Heart right ventricle (tissue), 16 donors: ENCODE data around the gene FGG. TPM values are rescaled to one million over a fixed set of nuclear protein-coding genes. Genes with fewer than 3 reads are reported as not detected.
"Not testable (repeated sequence)": the region's sequence is repeated elsewhere in the genome, so short reads cannot be mapped to it uniquely, and the experiment has no call there.

Experiments
- ATAC-seq, 8 donors: fragments of 200-7000 bp; cut with Tn5 transposase; one replicate each; pipeline ENCODE4 v1.9.1; 2020; ENCODE audit warnings: mild to moderate bottlenecking in 8 of 8, moderate library complexity in 8 of 8, moderate number of reproducible peaks in 1 of 8
- DNase-seq, 2 donors: peaks; one replicate each; pipeline ENCODE4 v3.0.0-alpha.2; 2020
- H3K27ac ChIP-seq, 10 donors: fragments of 200-600 bp; sonication (generic) in 2 of 10; one replicate each; pipeline versions ENCODE4 v1.5.0 to v1.8.0; 2020 to 2022; ENCODE audit warnings: mild to moderate bottlenecking in 3 of 10
- H3K27me3 ChIP-seq, 7 donors: fragments of 200-600 bp; one replicate each; pipeline ENCODE4 v1.8.0; 2021 to 2022; ENCODE audit warnings: mild to moderate bottlenecking in 2 of 7
- H3K36me3 ChIP-seq, 9 donors: fragments of 200-600 bp; sonication (generic) in 1 of 9; one replicate each; pipeline versions ENCODE4 v1.5.0 to v1.8.0; 2020 to 2022; ENCODE audit warnings: mild to moderate bottlenecking in 2 of 9
- H3K4me1 ChIP-seq, 9 donors: fragments of 200-600 bp; sonication (generic) in 1 of 9; one replicate each; pipeline versions ENCODE4 v1.5.0 to v1.8.0; 2020 to 2022; ENCODE audit warnings: mild to moderate bottlenecking in 4 of 9
- H3K4me3 ChIP-seq, 10 donors: fragments of 200-600 bp; sonication (generic) in 2 of 10; one replicate each; pipeline versions ENCODE4 v1.5.0 to v1.8.0; 2020 to 2022; ENCODE audit warnings: mild to moderate bottlenecking in 7 of 10, moderate library complexity in 2 of 10
- H3K9me3 ChIP-seq, 11 donors: fragments of 200-600 bp in 10 of 11; sonication (generic) in 2 of 11; one replicate each; pipeline versions ENCODE4 v1.5.0 to v1.8.0; 2013 to 2022; ENCODE audit warnings: mild to moderate bottlenecking in 2 of 11, control low read depth in 1 of 11, moderate library complexity in 1 of 11
- WGBS, 2 donors: extraction: QIAGEN DNeasy Blood & Tissue Kit; methylation state at CpG; one replicate each; pipeline ENCODE4 v1.1.7; 2013; ENCODE audit warnings: inconsistent platforms in 1 of 2; 5-methylcytosine and 5-hydroxymethylcytosine counted together
- intact Hi-C, 10 donors: fragments of 100-400 bp; cut with DNase I; formaldehyde crosslinking; loops; one replicate each; pipeline versions ENCODE4 v1.11.1 to v1.14.2; 2022
- polyA plus RNA-seq, 2 donors: library from polyadenylated mRNA; stranded (reverse); fragments of 200-250 nt; gene quantifications; one replicate each; pipeline ENCODE4 v1.2.3, GENCODE V29; 2013
- total RNA-seq, 10 donors: library from RNA; stranded (reverse); fragmentation: NEBNext Ultra II Directional in 3 of 10; extraction: Animal tissue kit (Norgen Biotek cat#: 25700) in 3 of 10; gene quantifications; one replicate each; pipeline versions ENCODE4 v1.2.1 to v1.2.4, GENCODE V29; 2021 to 2023
- TF ChIP-seq, protein P1 (sequence below), 9 donors: fragments of 200-600 bp; sonication (generic) in 2 of 9; IDR thresholded peaks; one replicate each; pipeline versions ENCODE4 v1.5.0 to v1.8.0; 2021 to 2022; ENCODE audit warnings: antibody characterized with exemption in 9 of 9, mild to moderate bottlenecking in 5 of 9, moderate library complexity in 1 of 9
- donor health status: Arrhythmogenic right ventricular cardiomyopathy.
- donor health status: ischemic (EF 13 %, LVEDD 7.1; RV severe dilation, severe dysfunction).
- donor health status: healthy with polysubstance abuse.
- donor health status: DM: no; HTN: yes; CAD: no.
- donor health status: DM: no; HTN: no; CAD: no.
- donor health status: ischemic (EF 25% LVEDD 6.9; RV normal size, moderate dysfunction).
- donor health status: ischemic (EF 25% LVEDD 5.7; RV mildly dilated, moderate dysfunction).
- donor health status: healthy.
- donor health status: DM: yes; HTN: yes; CAD: no.
- donor health status: Ischemic cardiomyopathy.
- donor health status: ischemic (EF 35%, LVEDD 5.7; RV mildly dilated, moderate dysfunction).
- donor health status: nonischemic (EF 11% LVEDD 7.7; RV severe dilation, severe dysfunction).
- donor health status: DM: yes; HTN: yes; CAD: no.
- donor health status: PGD.
- donor health status: ischemic (EF 29% LVEDD 5.4; RV normal size, mild dysfunction).
- donor health status: nonischemic (EF 23%, LVEDD 6.1; RV moderate dilation, normal function).

Gene FGG
- total and polyA plus RNA-seq, 12 donors = 0.71 TPM; not detected in 11

GRCh38 chr4:154603033-154603943 lies 9.2 kb downstream of the FGG start:
- DNase-seq = no peak
- TF ChIP-seq, protein P1, sequence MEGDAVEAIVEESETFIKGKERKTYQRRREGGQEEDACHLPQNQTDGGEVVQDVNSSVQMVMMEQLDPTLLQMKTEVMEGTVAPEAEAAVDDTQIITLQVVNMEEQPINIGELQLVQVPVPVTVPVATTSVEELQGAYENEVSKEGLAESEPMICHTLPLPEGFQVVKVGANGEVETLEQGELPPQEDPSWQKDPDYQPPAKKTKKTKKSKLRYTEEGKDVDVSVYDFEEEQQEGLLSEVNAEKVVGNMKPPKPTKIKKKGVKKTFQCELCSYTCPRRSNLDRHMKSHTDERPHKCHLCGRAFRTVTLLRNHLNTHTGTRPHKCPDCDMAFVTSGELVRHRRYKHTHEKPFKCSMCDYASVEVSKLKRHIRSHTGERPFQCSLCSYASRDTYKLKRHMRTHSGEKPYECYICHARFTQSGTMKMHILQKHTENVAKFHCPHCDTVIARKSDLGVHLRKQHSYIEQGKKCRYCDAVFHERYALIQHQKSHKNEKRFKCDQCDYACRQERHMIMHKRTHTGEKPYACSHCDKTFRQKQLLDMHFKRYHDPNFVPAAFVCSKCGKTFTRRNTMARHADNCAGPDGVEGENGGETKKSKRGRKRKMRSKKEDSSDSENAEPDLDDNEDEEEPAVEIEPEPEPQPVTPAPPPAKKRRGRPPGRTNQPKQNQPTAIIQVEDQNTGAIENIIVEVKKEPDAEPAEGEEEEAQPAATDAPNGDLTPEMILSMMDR (IDR thresholded peaks at IDR 0.05) = no peak

GRCh38 chr4:154602404-154603020 lies 9.9 kb downstream of the FGG start:
- intact Hi-C loops = no loop called here
- ATAC-seq = no peak
- H3K4me1 ChIP-seq = no peaks in the 10 kb centered on the region
- H3K4me3 ChIP-seq = no peak overlapping the region
- WGBS, 2 donors = 64 to 67% methylated on average over 1 of the region's 1 CpG
- DNase-seq = no peak
- no peak overlapping the region for H3K27ac ChIP-seq
- no peaks in the 10 kb centered on the region for H3K36me3 ChIP-seq
- TF ChIP-seq, protein P1 (IDR thresholded peaks at IDR 0.05) = no peak
- no peaks in the 10 kb centered on the region for H3K9me3 ChIP-seq
- H3K27me3 ChIP-seq = peaks cover 0 to 23% (median 0%) of the 10 kb centered on the region in 7 donors

More at GRCh38 chr4:154603033-154603943, 9.2 kb downstream of the FGG start:
- Histone ChIP-seq H3K4me3 (no peak overlapping the region), H3K36me3 (no peaks in the 10 kb centered on the region), H3K27me3 (peaks cover 0 to 23% (median 0%) of the 10 kb centered on the region in 7 donors), H3K4me1 (no peaks in the 10 kb centered on the region), H3K9me3 (no peaks in the 10 kb centered on the region), H3K27ac (no peak overlapping the region)
- intact Hi-C loops = no loop called here
- no peak for ATAC-seq
- 83 to 85% methylated on average over 6 of the region's 6 CpGs for WGBS, 2 donors

- Histone ChIP-seq H3K27ac (no peak overlapping the region), H3K9me3 (no peaks in the 10 kb centered on the region), H3K4me3 (no peak overlapping the region), H3K4me1 (no peaks in the 10 kb centered on the region), H3K36me3 (no peaks in the 10 kb centered on the region), H3K27me3 (peaks cover 0 to 15% (median 0%) of the 10 kb centered on the region in 7 donors)
- TF ChIP-seq, protein P1 (IDR thresholded peaks at IDR 0.05) = no peak
- ATAC-seq = no peak
- intact Hi-C loops = no loop called here
- WGBS, 2 donors = 74 to 81% methylated on average over 7 of the region's 7 CpGs
- DNase-seq = no peak
Observed at GRCh38 chr4:154597798-154598774, 14.4 kb downstream of the FGG start.

DNA sequence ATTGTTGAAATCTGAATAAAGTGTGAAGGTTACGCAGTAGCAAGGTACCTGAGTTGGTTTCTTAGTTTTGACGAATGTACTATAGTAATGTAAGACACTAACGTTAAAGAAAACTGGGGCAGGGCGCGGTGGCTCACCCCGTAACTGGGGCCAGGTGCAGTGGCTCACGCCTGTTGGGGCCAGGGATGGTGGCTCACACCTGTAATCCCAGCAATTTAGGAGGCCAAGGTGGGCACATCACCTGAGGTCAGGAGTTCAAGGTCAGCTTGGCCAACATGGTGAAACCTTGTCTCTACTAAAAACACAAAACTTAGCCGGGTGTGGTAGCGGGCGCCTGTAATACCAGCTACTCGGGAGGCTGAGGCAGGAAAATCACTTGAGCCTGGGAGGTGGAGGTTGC lies 15.2 kb downstream of the FGG start:
- H3K27me3 ChIP-seq, H3K36me3 ChIP-seq, H3K4me1 ChIP-seq, intact Hi-C loops, H3K27ac ChIP-seq, ATAC-seq, H3K9me3 ChIP-seq, H3K4me3 ChIP-seq, DNase-seq: not testable (repeated sequence)
- 90 to 95% methylated on average over 11 of the region's 11 CpGs for WGBS, 2 donors
